A549 (cell line): ENCODE data around the gene OBSCN. TPM values are rescaled to one million over a fixed set of nuclear protein-coding genes. Genes with fewer than 3 reads are reported as not detected.

Experiments
- ATAC-seq, 2 experiments: fragments of 200-7000 bp in 1 of 2; fragments of >200 bp in 1 of 2; cut with Nextera tagmentation in 1 of 2; cut with Tn5 transposase in 1 of 2; 3 replicates each; pipeline versions ENCODE4 v1.8.0 to v1.9.1; 2018 to 2020; ENCODE audit warnings: mild to moderate bottlenecking in 1 of 2, moderate library complexity in 1 of 2
- CTCF ChIA-PET: fragments of 300-600 bp; sonication (Branson Sonifier 250); formaldehyde crosslinking; extraction: SDS; loops from one replicate; lab custom pipeline; 2021; ENCODE audit warnings: antibody characterized with exemption, inconsistent platforms; lab: Yijun Ruan, JAX
- POLR2A ChIA-PET: fragments of 350-600 bp; formaldehyde crosslinking; extraction: SDS; loops from one replicate; lab custom pipeline; 2021; ENCODE audit warnings: antibody characterized with exemption, inconsistent platforms; lab: Yijun Ruan, JAX
- DNase-seq, 2 experiments: peaks; one replicate each; pipeline versions ENCODE4 v3.0.0 to v3.0.0-alpha.2; 2011 to 2016; ENCODE audit warnings: low read depth in 1 of 2, low spot score in 1 of 2
- FAIRE-seq: peaks from 2 replicates; lab custom pipeline; 2011; peaks lifted over from hg19 to GRCh38; lab: Jason Lieb, UNC
- H3K27ac ChIP-seq, 2 experiments: fragments of >200 bp; sonication (Bioruptor Twin); formaldehyde crosslinking; 3 replicates each; pipeline ENCODE4 v1.5.1; 2016 to 2017
- H3K4me1 ChIP-seq: fragments of >200 bp; sonication (Bioruptor Twin); formaldehyde crosslinking; 3 replicates; pipeline ENCODE4 v1.6.1; 2016
- H3K4me2 ChIP-seq: fragments of >200 bp; sonication (Bioruptor Twin); formaldehyde crosslinking; 3 replicates; pipeline ENCODE4 v1.6.1; 2016
- H3K4me3 ChIP-seq: fragments of >200 bp; sonication (Bioruptor Twin); formaldehyde crosslinking; 3 replicates; pipeline ENCODE4 v1.5.1; 2016
- H3K9me3 ChIP-seq: fragments of >200 bp; sonication (Bioruptor Twin); formaldehyde crosslinking; 3 replicates; pipeline ENCODE4 v1.6.1; 2016
- CBX2 ChIP-seq: fragments of 200-600 bp; sonication (generic); IDR thresholded peaks from 2 replicates; pipeline ENCODE4 v1.6.1; 2016; ENCODE audit warnings: low read depth, mild to moderate bottlenecking, borderline replicate concordance
- CHD2 ChIP-seq: fragments of 150-350 bp; IDR thresholded peaks from 2 replicates; pipeline ENCODE4 v1.6.1; 2014; ENCODE audit warnings: low read length; ENCODE audit not compliant: partially characterized antibody
- EHF ChIP-seq: fragments of 250-450 bp; sonication (Bioruptor Pico); IDR thresholded peaks from 2 replicates; pipeline ENCODE4 v1.5.0; 2020; ENCODE audit warnings: mild to moderate bottlenecking
- FOXS1 ChIP-seq: fragments of 250-450 bp; sonication (Bioruptor Pico); IDR thresholded peaks from 2 replicates; pipeline ENCODE4 v1.5.0; 2020; ENCODE audit warnings: mild to moderate bottlenecking, moderate library complexity
- GATA3 ChIP-seq: IDR thresholded peaks from 2 replicates; pipeline ENCODE4 v1.6.1; 2012; ENCODE audit warnings: borderline replicate concordance
- HDAC2 ChIP-seq: fragments of 200-600 bp; sonication (generic); IDR thresholded peaks from 2 replicates; pipeline ENCODE4 v1.6.1; 2016
- HEYL ChIP-seq: fragments of 250-450 bp; sonication (Bioruptor Pico); IDR thresholded peaks from 2 replicates; pipeline ENCODE4 v1.8.0; 2021; ENCODE audit warnings: mild to moderate bottlenecking, moderate library complexity
- HOXB5 ChIP-seq: fragments of 250-450 bp; sonication (Bioruptor Pico); IDR thresholded peaks from 2 replicates; pipeline ENCODE4 v1.5.0; 2020; ENCODE audit warnings: mild to moderate bottlenecking, moderate library complexity
- JUNB ChIP-seq: fragments of >200 bp; sonication (Bioruptor Twin); formaldehyde crosslinking; IDR thresholded peaks from 2 replicates; pipeline ENCODE4 v1.6.1; 2016
- KDM5A ChIP-seq: fragments of 200-600 bp; sonication (generic); IDR thresholded peaks from 2 replicates; pipeline ENCODE4 v1.6.1; 2016; ENCODE audit warnings: antibody characterized with exemption, mild to moderate bottlenecking
- MAX ChIP-seq: IDR thresholded peaks from 2 replicates; pipeline ENCODE4 v1.6.1; 2012
- NR3C1 ChIP-seq: fragments of >200 bp; sonication (Bioruptor Twin); formaldehyde crosslinking; IDR thresholded peaks from 3 replicates; pipeline ENCODE4 v1.6.1; 2017
- PHF8 ChIP-seq: fragments of 200-600 bp; sonication (generic); IDR thresholded peaks from 2 replicates; pipeline ENCODE4 v1.6.1; 2016; ENCODE audit warnings: low read depth, mild to moderate bottlenecking, antibody characterized with exemption, moderate library complexity, borderline replicate concordance
- POLR2AphosphoS2 ChIP-seq: conservative IDR thresholded peaks from 2 replicates; pipeline ENCODE4 v1.6.1; 2012; ENCODE audit warnings: low read length, improper control_type of control experiment, inconsistent platforms
- RARB ChIP-seq: fragments of 250-450 bp; sonication (Bioruptor Pico); IDR thresholded peaks from 2 replicates; pipeline ENCODE4 v1.8.0; 2021; ENCODE audit warnings: mild to moderate bottlenecking, moderate library complexity
- RCOR1 ChIP-seq: fragments of 150-350 bp; IDR thresholded peaks from 2 replicates; pipeline ENCODE4 v1.6.1; 2014; ENCODE audit warnings: antibody characterized with exemption, low read length, low read depth
- SMC3 ChIP-seq: fragments of >200 bp; sonication (Bioruptor Twin); formaldehyde crosslinking; IDR thresholded peaks from 3 replicates; pipeline ENCODE4 v1.6.1; 2018; ENCODE audit warnings: inconsistent platforms
- USF2 ChIP-seq: fragments of 450-650 bp; IDR thresholded peaks from 2 replicates; pipeline ENCODE4 v1.6.1; 2014; ENCODE audit warnings: antibody characterized with exemption
- ZC3H11A ChIP-seq: fragments of 450-650 bp; IDR thresholded peaks from 2 replicates; pipeline ENCODE4 v1.6.1; 2014; ENCODE audit warnings: antibody characterized with exemption, mild to moderate bottlenecking
- ZFP36 ChIP-seq: fragments of 450-650 bp; IDR thresholded peaks from 2 replicates; pipeline ENCODE4 v1.6.1; 2014; ENCODE audit warnings: borderline replicate concordance; ENCODE audit not compliant: partially characterized antibody
- WGBS: methylation state at CpG from one replicate; pipeline ENCODE4 v1.1.6; 2017; ENCODE audit errors: missing lambda C conversion rate; 5-methylcytosine and 5-hydroxymethylcytosine counted together
- polyA plus RNA-seq, 4 experiments: library from polyadenylated mRNA; depleted of rRNA in 3 of 4; stranded (reverse); fragments of >200 nt; fragmentation: RNase III in 1 of 4; extraction: RNeasy Plus Mini Kit Qiagen cat#74134 plus additional on column Dnase treatment in 1 of 4; gene quantifications; 2 replicates in 3 of 4; 3 replicates in 1 of 4; pipeline ENCODE4 v1.2.3, GENCODE V29; 2011 to 2017
- TF ChIP-seq, protein P1 (sequence below): fragments of >200 bp; sonication (Bioruptor Twin); formaldehyde crosslinking; IDR thresholded peaks from 3 replicates; pipeline ENCODE4 v1.6.1; 2016

The OBSCN gene
- polyA plus RNA-seq, 2 of the 4 experiments (the other 2 are of a cell fraction), result 3.1 to 6.8 TPM

- ChIA-PET CTCF (interaction anchor here (0.5 kb wide), 1 partner anchor 10 kb away, joined by 3 read pairs; no protein-coding TSS in a partner anchor), POLR2A (interaction anchor here (0.8 kb wide), 1 partner anchor 10 kb away, joined by 4 read pairs; the partner anchor contains the start of gene TRIM11)
- no peak for ATAC-seq
- Histone ChIP-seq H3K4me1 (peaks cover 12% of the 10 kb centered on the region), H3K9me3 (no peaks in the 10 kb centered on the region), H3K4me2 (no peak overlapping the region), H3K4me3 (no peak overlapping the region), H3K27ac (no peak overlapping the region)
- no peak for TF ChIP-seq GATA3
- no peak for TF ChIP-seq HEYL (CRISPR knock-in tag)
- TF ChIP-seq KDM5A, result no peak
- no peak for TF ChIP-seq CHD2
- TF ChIP-seq SMC3, result no peak
- no peak for TF ChIP-seq JUNB
- TF ChIP-seq RARB (CRISPR knock-in tag), result no peak
- TF ChIP-seq USF2, result no peak
- no peak for TF ChIP-seq PHF8
- TF ChIP-seq HDAC2, result no peak
- 86% methylated on average over 15 of the region's 21 CpGs for WGBS
- no peak for DNase-seq
- no peak for FAIRE-seq
These were observed 189.2 kb downstream of the OBSCN start for GRCh38 chr1:228396770-228397662.

DNA sequence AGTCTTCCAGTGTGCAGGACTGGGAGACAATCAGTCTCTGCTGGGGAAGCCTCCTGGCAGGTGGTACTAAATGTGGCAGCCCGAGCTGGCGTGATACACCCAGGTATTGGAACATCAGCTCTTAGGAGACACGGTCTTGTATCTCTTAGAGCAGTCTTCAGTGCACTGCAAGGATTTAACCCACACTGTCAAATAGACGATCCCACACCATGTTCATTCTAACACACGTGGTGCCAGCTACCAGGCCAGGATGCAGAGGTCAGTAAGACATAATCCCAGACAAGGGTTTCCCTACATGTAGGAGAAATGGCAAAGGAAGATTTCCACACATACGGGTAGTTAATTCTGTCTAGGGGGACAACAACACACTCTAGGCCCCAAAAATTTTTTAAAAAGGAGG is 190.1 kb downstream of the OBSCN start:
- TF ChIP-seq MAX (no peak), ZC3H11A (no peak), ZFP36 (no peak)
- TF ChIP-seq, protein P1, sequence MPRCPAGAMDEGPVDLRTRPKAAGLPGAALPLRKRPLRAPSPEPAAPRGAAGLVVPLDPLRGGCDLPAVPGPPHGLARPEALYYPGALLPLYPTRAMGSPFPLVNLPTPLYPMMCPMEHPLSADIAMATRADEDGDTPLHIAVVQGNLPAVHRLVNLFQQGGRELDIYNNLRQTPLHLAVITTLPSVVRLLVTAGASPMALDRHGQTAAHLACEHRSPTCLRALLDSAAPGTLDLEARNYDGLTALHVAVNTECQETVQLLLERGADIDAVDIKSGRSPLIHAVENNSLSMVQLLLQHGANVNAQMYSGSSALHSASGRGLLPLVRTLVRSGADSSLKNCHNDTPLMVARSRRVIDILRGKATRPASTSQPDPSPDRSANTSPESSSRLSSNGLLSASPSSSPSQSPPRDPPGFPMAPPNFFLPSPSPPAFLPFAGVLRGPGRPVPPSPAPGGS, result no peak
- CTCF ChIA-PET, result interaction anchor here (0.5 to 1.0 kb wide), 3 partner anchors 11 to 23 kb away, joined by 3 read pairs; no protein-coding TSS in a partner anchor
- H3K27ac ChIP-seq, result no peak overlapping the region
- peaks cover 2% of the 10 kb centered on the region; the same call in 1 of the 3 replicates for H3K4me1 ChIP-seq
- POLR2A ChIA-PET, result no interaction called here
- ATAC-seq (no peak), DNase-seq (no peak), FAIRE-seq (no peak)
- H3K4me2 ChIP-seq, result no peak overlapping the region
- WGBS, result 97% methylated on average over 6 of the region's 6 CpGs
- no peaks in the 10 kb centered on the region for H3K9me3 ChIP-seq
- no peak overlapping the region for H3K4me3 ChIP-seq

DNA sequence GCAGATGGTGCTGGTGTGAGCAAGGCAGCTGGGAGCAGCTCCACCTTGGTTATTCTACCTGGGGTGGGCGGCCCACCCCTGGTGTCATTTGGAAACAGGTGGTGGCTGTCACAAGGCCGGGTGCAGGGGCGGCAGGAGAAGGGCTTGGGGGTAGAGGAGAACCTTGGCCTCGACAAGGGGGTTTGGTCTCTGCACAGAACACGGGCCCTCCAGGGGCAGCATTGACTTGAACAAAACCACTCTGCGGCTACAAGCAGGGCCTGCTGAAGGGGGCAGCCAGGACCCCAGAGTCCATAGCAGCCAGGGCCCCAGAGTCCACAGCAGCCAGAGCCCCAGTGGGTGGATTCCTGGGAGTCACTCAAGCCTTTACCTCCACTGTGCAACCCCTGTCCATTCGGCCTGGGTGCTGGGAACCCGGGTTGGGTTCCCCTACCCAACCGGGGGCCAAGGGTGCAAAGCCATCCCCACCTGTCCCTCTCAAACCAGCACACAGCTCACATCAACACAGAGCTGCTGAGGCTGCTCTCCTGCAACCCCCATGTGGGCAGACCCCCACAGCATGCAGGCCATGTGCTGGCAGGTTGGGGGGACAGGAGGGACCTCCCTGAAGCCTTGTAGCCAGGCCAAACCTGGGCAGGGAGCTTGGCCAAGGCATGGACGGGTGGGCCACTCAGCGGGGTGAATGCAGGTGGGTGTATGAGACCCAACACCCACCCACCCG is 191.1 kb downstream of the OBSCN start:
- ATAC-seq (no peak), FAIRE-seq (no peak), DNase-seq (no peak)
- 96% methylated on average over 11 of the region's 12 CpGs for WGBS
- Histone ChIP-seq H3K27ac (no peak overlapping the region), H3K4me1 (peaks cover under 1% of the 10 kb centered on the region; the same call in 1 of the 3 replicates), H3K9me3 (no peaks in the 10 kb centered on the region), H3K4me3 (no peak overlapping the region), H3K4me2 (no peak overlapping the region)
- ChIA-PET CTCF (interaction anchor here (0.8 to 1.0 kb wide), 2 partner anchors 13 to 116 kb away, joined by 3 read pairs; no protein-coding TSS in a partner anchor), POLR2A (no interaction called here)
- no peak for TF ChIP-seq POLR2AphosphoS2
- no peak for TF ChIP-seq HDAC2
- no peak for TF ChIP-seq EHF
- TF ChIP-seq HOXB5 (CRISPR knock-in tag), result no peak
- no peak for TF ChIP-seq NR3C1
- TF ChIP-seq CBX2, result no peak
- no peak for TF ChIP-seq ZFP36
- TF ChIP-seq FOXS1 (CRISPR knock-in tag), result no peak
- no peak for TF ChIP-seq RCOR1
